Stomach (tissue), 4 donors: ENCODE measurements around the gene NPAS3.

Experiments
- CTCF ChIP-seq, 7 experiments: fragments of 450-650 bp in 4 of 7; fragments of 200-600 bp in 3 of 7; sonication (generic) in 3 of 7; IDR thresholded peaks; one replicate each; pipeline ENCODE4 v1.5.1; 2016 to 2019; ENCODE audit warnings: antibody characterized with exemption in 7 of 7, control low read depth in 2 of 7, mild to moderate bottlenecking in 1 of 7
- EP300 ChIP-seq: sonication (generic); formaldehyde crosslinking; IDR thresholded peaks from one replicate; pipeline ENCODE4 v1.6.1; 2017; ENCODE audit warnings: antibody characterized with exemption
- POLR2A ChIP-seq, 4 donors: fragments of 450-650 bp; IDR thresholded peaks; one replicate each; pipeline ENCODE4 v1.6.1; 2016; ENCODE audit warnings: antibody characterized with exemption in 4 of 4, control low read depth in 2 of 4, mild to moderate bottlenecking in 1 of 4, moderate library complexity in 1 of 4

GRCh38 chr14:33390335-33390734, 451.7 kb downstream of the NPAS3 start:
- no peak for TF ChIP-seq CTCF (IDR thresholded peaks at IDR 0.05)
- TF ChIP-seq EP300: no peak
- TF ChIP-seq POLR2A (IDR thresholded peaks at IDR 0.05): no peak
